ENCODE results near the gene PZP.
"Not testable (repeated sequence)": the region's sequence is repeated elsewhere in the genome, so short reads cannot be mapped to it uniquely, and the experiment has no call there.

The PZP gene

GRCh38 chr12:9223830-9224229 lies 15.6 kb upstream of the PZP start:
- no peak for TF ChIP-seq CTCF (IDR thresholded peaks at IDR 0.05; ENCODE audit: poor library complexity, severe bottlenecking)
- Histone ChIP-seq H3K9me3 (ENCODE audit: severe bottlenecking) (no peaks in the 10 kb centered on the region), H3K4me1 (ENCODE audit: insufficient read depth, poor library complexity, severe bottlenecking) (no peaks in the 10 kb centered on the region), H3K27me3 (ENCODE audit: insufficient read depth, poor library complexity, severe bottlenecking) (no peaks in the 10 kb centered on the region), H3K36me3 (ENCODE audit: low read depth) (no peaks in the 10 kb centered on the region), H3K27ac (ENCODE audit: poor library complexity, severe bottlenecking) (no peak overlapping the region), H3K4me3 (ENCODE audit: severe bottlenecking) (no peak overlapping the region)
- no peak for DNase-seq (ENCODE audit: low spot score)
- ATAC-seq (ENCODE audit: low read depth), result no peak

DNA sequence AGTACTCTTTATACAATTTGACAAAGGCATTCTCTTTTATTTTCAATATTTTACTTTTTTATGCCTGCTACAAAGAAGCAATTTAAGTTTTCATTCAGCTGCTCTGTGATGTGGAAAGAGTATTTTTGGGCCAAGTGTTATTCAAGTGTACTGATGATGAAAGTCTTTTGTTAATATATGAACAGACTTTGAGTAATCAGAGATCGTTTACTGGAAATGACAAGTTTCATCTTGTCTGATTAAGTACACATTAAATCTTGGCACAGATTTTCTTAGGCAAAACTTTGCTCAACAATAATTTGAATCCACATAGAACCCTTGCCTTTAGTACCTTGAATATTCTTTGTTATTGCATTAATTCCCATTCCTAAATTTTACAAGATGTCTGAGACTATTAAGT lies 13.3 kb upstream of the PZP start:
- DNase-seq (ENCODE audit: low spot score), result no peak
- no peak for TF ChIP-seq CTCF (IDR thresholded peaks at IDR 0.05; ENCODE audit: poor library complexity, severe bottlenecking)
- Histone ChIP-seq H3K27me3 (ENCODE audit: insufficient read depth, poor library complexity, severe bottlenecking) (no peaks in the 10 kb centered on the region), H3K36me3 (ENCODE audit: low read depth) (no peaks in the 10 kb centered on the region), H3K4me1 (ENCODE audit: insufficient read depth, poor library complexity, severe bottlenecking) (no peaks in the 10 kb centered on the region), H3K9me3 (ENCODE audit: severe bottlenecking) (no peaks in the 10 kb centered on the region), H3K27ac (ENCODE audit: poor library complexity, severe bottlenecking) (no peak overlapping the region), H3K4me3 (ENCODE audit: severe bottlenecking) (no peak overlapping the region)
- ATAC-seq (ENCODE audit: low read depth), result peak; percentile 44; the same call in 1 of the 3 replicates

DNA sequence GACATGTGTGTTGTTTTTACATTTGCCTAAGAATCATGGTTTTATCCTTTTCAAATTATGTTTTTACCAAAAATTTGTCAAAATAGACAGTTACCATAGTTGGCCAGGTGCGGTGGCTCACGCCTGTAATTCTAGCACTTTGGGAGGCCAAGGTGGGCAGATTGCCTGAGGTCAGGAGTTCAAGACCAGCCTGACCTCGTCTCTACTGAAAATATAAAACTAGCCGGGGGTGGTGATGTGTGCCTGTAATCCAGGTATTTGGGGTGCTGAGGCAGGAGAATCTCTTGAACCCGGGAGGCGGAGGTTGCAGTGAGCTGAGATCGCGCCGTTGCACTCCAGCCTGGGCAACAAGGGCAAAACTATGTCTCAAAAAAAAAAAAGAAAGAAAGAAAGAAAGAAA lies 12.8 kb upstream of the PZP start:
- not testable (repeated sequence) for DNase-seq (ENCODE audit: low spot score); H3K4me3 ChIP-seq (ENCODE audit: severe bottlenecking); H3K36me3 ChIP-seq (ENCODE audit: low read depth); H3K9me3 ChIP-seq (ENCODE audit: severe bottlenecking); H3K27me3 ChIP-seq (ENCODE audit: insufficient read depth, poor library complexity, severe bottlenecking); ATAC-seq (ENCODE audit: low read depth); H3K4me1 ChIP-seq (ENCODE audit: insufficient read depth, poor library complexity, severe bottlenecking); H3K27ac ChIP-seq (ENCODE audit: poor library complexity, severe bottlenecking)

DNA sequence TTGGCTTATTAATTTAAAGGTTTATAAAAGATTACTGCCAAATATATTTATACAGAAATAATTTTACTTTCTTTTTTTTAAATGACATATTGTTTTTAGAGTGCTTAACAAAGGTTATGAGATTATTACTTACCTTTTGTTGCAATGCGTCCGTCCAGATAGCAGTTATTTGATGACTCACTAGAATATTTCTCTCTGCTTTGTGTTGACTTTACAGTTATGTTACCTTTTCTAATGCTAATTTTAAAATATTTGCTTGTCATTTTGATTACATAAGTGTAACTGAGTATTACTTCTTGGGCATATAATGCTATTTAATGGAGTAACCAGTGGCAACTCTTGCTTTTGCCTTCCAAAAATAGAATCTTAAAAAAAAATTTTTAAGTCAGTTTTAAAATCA lies 6.3 kb upstream of the PZP start:
- no peak for DNase-seq (ENCODE audit: low spot score)
- Histone ChIP-seq H3K27me3 (ENCODE audit: insufficient read depth, poor library complexity, severe bottlenecking) (no peaks in the 10 kb centered on the region), H3K9me3 (ENCODE audit: severe bottlenecking) (no peaks in the 10 kb centered on the region), H3K4me3 (ENCODE audit: severe bottlenecking) (no peak overlapping the region), H3K36me3 (ENCODE audit: low read depth) (no peaks in the 10 kb centered on the region), H3K4me1 (ENCODE audit: insufficient read depth, poor library complexity, severe bottlenecking) (no peaks in the 10 kb centered on the region), H3K27ac (ENCODE audit: poor library complexity, severe bottlenecking) (no peak overlapping the region)
- peak; percentile 46; the same call in 2 of the 3 replicates for ATAC-seq (ENCODE audit: low read depth)
- no peak for TF ChIP-seq CTCF (IDR thresholded peaks at IDR 0.05; ENCODE audit: poor library complexity, severe bottlenecking)

DNA sequence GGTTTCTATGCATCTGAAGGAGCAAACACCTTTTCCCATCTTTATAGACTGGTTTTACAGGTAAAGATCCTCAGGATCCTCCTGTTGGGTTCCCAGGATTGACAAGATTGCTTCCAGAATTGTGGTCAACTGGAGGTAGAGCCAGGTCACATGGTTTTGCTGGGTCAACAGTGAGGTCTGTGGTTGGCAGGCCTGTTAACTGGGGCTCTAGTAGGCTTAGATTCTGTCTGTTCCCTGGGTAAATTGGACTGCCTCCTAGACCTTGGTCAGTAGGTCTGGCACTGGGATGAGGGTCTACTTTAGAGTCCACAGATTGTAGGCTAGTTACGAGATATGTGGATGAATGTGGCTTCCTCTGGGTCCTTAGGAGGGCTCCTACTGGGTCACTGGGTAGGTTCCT lies 3.5 kb upstream of the PZP start:
- Histone ChIP-seq H3K4me3 (ENCODE audit: severe bottlenecking) (no peak overlapping the region), H3K9me3 (ENCODE audit: severe bottlenecking) (no peaks in the 10 kb centered on the region), H3K27ac (ENCODE audit: poor library complexity, severe bottlenecking) (no peak overlapping the region), H3K36me3 (ENCODE audit: low read depth) (no peaks in the 10 kb centered on the region), H3K4me1 (ENCODE audit: insufficient read depth, poor library complexity, severe bottlenecking) (no peaks in the 10 kb centered on the region), H3K27me3 (ENCODE audit: insufficient read depth, poor library complexity, severe bottlenecking) (no peaks in the 10 kb centered on the region)
- ATAC-seq (ENCODE audit: low read depth) (no peak), DNase-seq (ENCODE audit: low spot score) (no peak)
- no peak for TF ChIP-seq CTCF (IDR thresholded peaks at IDR 0.05; ENCODE audit: poor library complexity, severe bottlenecking)
